K562 (cell line): ENCODE data around the gene PCSK6.

ENCODE experiments used
- ESRRA ChIP-seq: fragments of 450-650 bp; IDR thresholded peaks from 2 replicates; pipeline ENCODE4 v1.6.1; 2014; ENCODE audit warnings: low read depth, mild to moderate bottlenecking, moderate library complexity, borderline replicate concordance
- MCM7 ChIP-seq, 2 experiments: fragments of 450-650 bp; IDR thresholded peaks; 2 replicates each; pipeline ENCODE4 v1.6.1; 2016 to 2018
- ZMIZ1 ChIP-seq, 2 experiments: fragments of 150-350 bp in 1 of 2; IDR thresholded peaks; 2 replicates each; pipeline ENCODE4 v1.6.1; 2012 to 2016; ENCODE audit warnings: low read depth in 2 of 2, low read length in 2 of 2, mild to moderate bottlenecking in 1 of 2, moderate library complexity in 1 of 2
- ZNF121 ChIP-seq: sonication (generic); formaldehyde crosslinking; conservative IDR thresholded peaks from 2 replicates; pipeline ENCODE4 v1.8.0; 2022; ENCODE audit warnings: missing genetic modification reagents
- ZNF589 ChIP-seq: fragments of 200-800 bp; sonication (Bioruptor generic); IDR thresholded peaks from 2 replicates; pipeline ENCODE4 v1.6.1; 2016; ENCODE audit warnings: low read depth, missing genetic modification characterization, missing compliant biosample characterization

DNA sequence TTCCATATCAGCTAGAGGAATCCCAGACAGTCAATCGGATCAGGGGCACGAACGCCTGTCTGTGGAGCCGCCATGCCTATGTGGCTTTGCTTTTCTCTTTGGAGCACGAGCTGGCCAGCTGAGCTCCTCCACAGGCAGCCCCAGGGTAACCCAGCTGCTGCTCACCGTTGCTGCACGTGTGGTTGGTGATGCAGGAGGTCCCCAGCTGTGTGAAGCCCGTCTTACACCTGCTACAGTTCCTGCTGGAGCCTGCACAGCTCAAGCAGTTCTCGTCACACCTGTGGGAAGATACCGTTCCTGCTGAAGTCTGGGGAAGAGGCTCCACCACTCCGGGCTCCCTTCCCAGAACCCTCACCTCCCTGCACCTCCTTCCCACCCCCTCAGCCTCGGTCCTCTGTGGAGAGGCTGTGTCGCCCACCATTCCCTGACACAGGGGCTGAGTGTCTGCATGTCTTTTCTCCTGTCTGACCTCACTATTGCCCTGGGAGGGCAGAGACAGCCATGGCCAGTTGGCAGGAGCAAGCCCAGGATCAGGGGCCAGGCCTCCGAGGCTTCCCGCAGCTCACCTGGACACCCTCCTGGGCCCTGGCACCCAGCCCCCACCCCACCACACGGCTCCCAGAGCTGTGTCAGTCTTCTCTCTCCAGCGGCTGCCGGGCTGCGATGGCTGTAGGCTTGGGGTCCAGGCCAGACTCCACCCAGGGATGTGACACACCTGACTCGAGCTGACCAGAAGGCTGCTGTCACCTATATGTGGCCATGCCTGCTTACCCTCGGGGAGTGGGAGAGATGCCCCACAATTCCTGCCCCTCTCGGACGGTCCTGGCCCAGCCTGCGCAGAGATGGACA, 182.2 kb downstream of the PCSK6 start:
- TF ChIP-seq ZNF589 (CRISPR knock-in tag) (no peak), MCM7 (IDR thresholded peaks at IDR 0.05) (no peak), ZNF121 (CRISPR knock-in tag) (no peak), ESRRA (no peak), ZMIZ1 (IDR thresholded peaks at IDR 0.05; ENCODE audit: low read depth in 2 of 2, low read length in 2 of 2) (no peak)
